SH-SY5Y (cell line): ENCODE data around the gene ABR.

ENCODE experiments used
- GATA2 ChIP-seq: IDR thresholded peaks from 2 replicates; pipeline ENCODE4 v1.6.1; 2011; ENCODE audit warnings: mild to moderate bottlenecking, low read depth, low read length
- GATA3 ChIP-seq: IDR thresholded peaks from 2 replicates; pipeline ENCODE4 v1.6.1; 2011; ENCODE audit warnings: low read depth, mild to moderate bottlenecking, low read length, moderate library complexity

GRCh38 chr17:1027044-1027443 lies 152.7 kb downstream of the ABR start:
- TF ChIP-seq GATA2 (no peak), GATA3 (no peak)
